ENCODE measurements around the gene RNF214. TPM values are rescaled to one million over a fixed set of nuclear protein-coding genes. Genes with fewer than 3 reads are reported as not detected.
A peak's percentile ranks its signal among the peaks of the same experiment; 100 is the strongest.

The RNF214 gene
- total and polyA plus RNA-seq, 2 of the 13 experiments (the other 11 are each of a cell fraction or from before 2014, with no cell fraction given): 10.7 to 12.6 TPM

DNA sequence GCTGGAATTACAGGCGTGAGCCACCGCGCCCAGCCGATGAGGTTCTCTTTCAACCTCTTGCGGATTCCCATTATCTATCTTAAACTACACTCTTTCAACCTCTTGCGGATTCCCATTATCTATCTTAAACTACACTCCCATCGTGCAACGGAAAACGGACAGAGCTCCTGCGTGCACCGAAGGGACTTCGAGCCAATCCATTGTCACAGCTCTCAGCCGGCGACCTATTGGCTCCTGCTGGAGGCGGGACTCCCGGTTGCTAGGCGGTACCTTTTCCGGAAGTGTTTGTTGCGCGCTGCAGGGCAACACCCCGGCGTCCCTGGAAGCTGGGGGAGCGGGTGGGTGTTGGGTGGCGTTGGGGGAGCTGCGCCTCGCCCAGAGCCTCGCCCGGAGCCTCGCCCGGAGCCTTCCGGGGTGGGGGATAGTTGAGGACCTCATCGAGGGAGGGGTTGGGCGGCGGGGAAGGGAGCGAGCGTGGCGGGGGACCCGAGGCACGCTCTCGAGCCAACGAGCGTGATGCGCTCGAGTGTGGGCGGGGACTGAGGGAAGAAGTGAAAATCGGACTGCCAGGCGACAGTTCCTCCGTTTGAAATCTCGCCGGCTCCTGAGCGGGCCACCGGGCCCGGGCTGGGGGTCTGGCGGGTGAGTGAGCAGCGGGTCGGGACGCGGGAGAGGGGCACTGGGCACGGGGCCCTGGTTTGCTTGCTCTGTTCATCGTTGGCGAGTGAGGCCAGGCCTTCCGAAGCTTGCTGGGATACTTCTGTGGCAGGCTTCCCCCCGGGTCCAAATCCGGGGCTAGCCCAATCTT lies 95.3 kb downstream of the RNF214 start, which contains the start of gene CEP164 (continued):
- no peak for TF ChIP-seq NR2F1 (CRISPR knock-in tag; IDR thresholded peaks at IDR 0.05)
- TF ChIP-seq, protein P1, sequence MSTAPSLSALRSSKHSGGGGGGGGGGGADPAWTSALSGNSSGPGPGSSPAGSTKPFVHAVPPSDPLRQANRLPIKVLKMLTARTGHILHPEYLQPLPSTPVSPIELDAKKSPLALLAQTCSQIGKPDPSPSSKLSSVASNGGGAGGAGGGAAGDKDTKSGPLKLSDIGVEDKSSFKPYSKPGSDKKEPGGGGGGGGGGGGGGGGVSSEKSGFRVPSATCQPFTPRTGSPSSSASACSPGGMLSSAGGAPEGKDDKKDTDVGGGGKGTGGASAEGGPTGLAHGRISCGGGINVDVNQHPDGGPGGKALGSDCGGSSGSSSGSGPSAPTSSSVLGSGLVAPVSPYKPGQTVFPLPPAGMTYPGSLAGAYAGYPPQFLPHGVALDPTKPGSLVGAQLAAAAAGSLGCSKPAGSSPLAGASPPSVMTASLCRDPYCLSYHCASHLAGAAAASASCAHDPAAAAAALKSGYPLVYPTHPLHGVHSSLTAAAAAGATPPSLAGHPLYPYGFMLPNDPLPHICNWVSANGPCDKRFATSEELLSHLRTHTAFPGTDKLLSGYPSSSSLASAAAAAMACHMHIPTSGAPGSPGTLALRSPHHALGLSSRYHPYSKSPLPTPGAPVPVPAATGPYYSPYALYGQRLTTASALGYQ (CRISPR knock-in tag; IDR thresholded peaks at IDR 0.05): no peak
- peak; percentile 69; the same call in 1 of the 2 replicates for TF ChIP-seq GATAD1 (CRISPR knock-in tag; IDR thresholded peaks at IDR 0.05)
- TF ChIP-seq ZSCAN21 (CRISPR knock-in tag; IDR thresholded peaks at IDR 0.05; ENCODE audit: borderline replicate concordance): no peak
- no peak for TF ChIP-seq HMG20B (CRISPR knock-in tag; conservative IDR thresholded peaks at IDR 0.05)
- peak; percentile 89 for TF ChIP-seq RFX3 (CRISPR knock-in tag; IDR thresholded peaks at IDR 0.05)
- TF ChIP-seq ARNTL (CRISPR knock-in tag; IDR thresholded peaks at IDR 0.05): no peak
- TF ChIP-seq CHD4 (IDR thresholded peaks at IDR 0.05; ENCODE audit: borderline replicate concordance, low read length): peak; percentile 67
- TF ChIP-seq, protein P2, sequence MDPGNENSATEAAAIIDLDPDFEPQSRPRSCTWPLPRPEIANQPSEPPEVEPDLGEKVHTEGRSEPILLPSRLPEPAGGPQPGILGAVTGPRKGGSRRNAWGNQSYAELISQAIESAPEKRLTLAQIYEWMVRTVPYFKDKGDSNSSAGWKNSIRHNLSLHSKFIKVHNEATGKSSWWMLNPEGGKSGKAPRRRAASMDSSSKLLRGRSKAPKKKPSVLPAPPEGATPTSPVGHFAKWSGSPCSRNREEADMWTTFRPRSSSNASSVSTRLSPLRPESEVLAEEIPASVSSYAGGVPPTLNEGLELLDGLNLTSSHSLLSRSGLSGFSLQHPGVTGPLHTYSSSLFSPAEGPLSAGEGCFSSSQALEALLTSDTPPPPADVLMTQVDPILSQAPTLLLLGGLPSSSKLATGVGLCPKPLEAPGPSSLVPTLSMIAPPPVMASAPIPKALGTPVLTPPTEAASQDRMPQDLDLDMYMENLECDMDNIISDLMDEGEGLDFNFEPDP (CRISPR knock-in tag; conservative IDR thresholded peaks at IDR 0.05): no peak
- TF ChIP-seq ZNF24 (IDR thresholded peaks at IDR 0.05): no peak
- no peak; the same call in 1 of the 2 replicates for TF ChIP-seq DMAP1 (CRISPR knock-in tag; IDR thresholded peaks at IDR 0.05)
- no peak for TF ChIP-seq ZNF136 (CRISPR knock-in tag; IDR thresholded peaks at IDR 0.05; ENCODE audit: low read depth)
- no peak for TF ChIP-seq PAXIP1 (CRISPR knock-in tag; conservative IDR thresholded peaks at IDR 0.05)
- no peak for TF ChIP-seq ZFP37 (CRISPR knock-in tag; IDR thresholded peaks at IDR 0.05; ENCODE audit: borderline replicate concordance)
- TF ChIP-seq ZNF607 (CRISPR knock-in tag; IDR thresholded peaks at IDR 0.05; ENCODE audit: borderline replicate concordance): 0 out of 2 replicates have a peak, but pooled peaks have one; percentile 39
- TF ChIP-seq MEF2D (CRISPR knock-in tag; IDR thresholded peaks at IDR 0.05): peak; percentile 54; the same call in 1 of the 2 replicates
- TF ChIP-seq ELF4 (CRISPR knock-in tag; IDR thresholded peaks at IDR 0.05; ENCODE audit: borderline replicate concordance): 0 out of 2 replicates have a peak, but pooled peaks have one; percentile 64
- no peak for TF ChIP-seq RARG (CRISPR knock-in tag; IDR thresholded peaks at IDR 0.05; ENCODE audit: low read depth)
- TF ChIP-seq PLRG1 (conservative IDR thresholded peaks at IDR 0.05): no peak
- TF ChIP-seq ZHX1 (CRISPR knock-in tag; IDR thresholded peaks at IDR 0.05; ENCODE audit: low read depth): no peak

Measured in HepG2 (cell line).